ENCODE measurements around the gene ZDHHC17. TPM values are rescaled to one million over a fixed set of nuclear protein-coding genes. Genes with fewer than 3 reads are reported as not detected.

Gene ZDHHC17
- total RNA-seq, 1 donor from 2014 or later, result 70.8 TPM

- ChIA-PET CTCF (no interaction called here), POLR2A (no interaction called here)
- peaks cover 3% of the 10 kb centered on the region for H3K27me3 Mint-ChIP-seq
- TF ChIP-seq CTCF (IDR thresholded peaks at IDR 0.05), result no peak
- H3K4me3 Mint-ChIP-seq, result no peak overlapping the region
- H3K9me3 Mint-ChIP-seq, result peaks cover 6% of the 10 kb centered on the region
- H3K4me1 Mint-ChIP-seq, result no peaks in the 10 kb centered on the region
- DNase-seq, result no peak
- no peak for ATAC-seq (ENCODE audit: low read depth)
- H3K36me3 Mint-ChIP-seq (ENCODE audit: low read depth), result no peaks in the 10 kb centered on the region
- intact Hi-C loops (cut with micrococcal nuclease), result no loop called here
- H3K27ac Mint-ChIP-seq, result no peak overlapping the region
Measured at GRCh38 chr12:76895796-76896195, 131.9 kb downstream of the ZDHHC17 start.

GRCh38 chr12:76896274-76896673 is 132.4 kb downstream of the ZDHHC17 start:
- no peak for ATAC-seq (ENCODE audit: low read depth)
- Mint-ChIP-seq H3K9me3 (peaks cover 6% of the 10 kb centered on the region), H3K27ac (no peak overlapping the region), H3K27me3 (peaks cover 3% of the 10 kb centered on the region), H3K4me1 (no peaks in the 10 kb centered on the region), H3K36me3 (ENCODE audit: low read depth) (no peaks in the 10 kb centered on the region), H3K4me3 (no peak overlapping the region)
- ChIA-PET CTCF (no interaction called here), POLR2A (no interaction called here)
- intact Hi-C loops (cut with micrococcal nuclease), result no loop called here
- DNase-seq, result no peak
- TF ChIP-seq CTCF (IDR thresholded peaks at IDR 0.05), result no peak

GRCh38 chr12:76898442-76898841 is 134.5 kb downstream of the ZDHHC17 start:
- TF ChIP-seq CTCF (IDR thresholded peaks at IDR 0.05), result no peak
- ATAC-seq (ENCODE audit: low read depth), result no peak
- Mint-ChIP-seq H3K36me3 (ENCODE audit: low read depth) (no peaks in the 10 kb centered on the region), H3K27ac (no peak overlapping the region), H3K9me3 (peaks cover 6% of the 10 kb centered on the region), H3K27me3 (peaks cover 3% of the 10 kb centered on the region), H3K4me3 (no peak overlapping the region), H3K4me1 (no peaks in the 10 kb centered on the region)
- intact Hi-C loops (cut with micrococcal nuclease), result no loop called here
- DNase-seq, result no peak
- CTCF ChIA-PET, result no interaction called here
- POLR2A ChIA-PET, result no interaction called here

GRCh38 chr12:76899522-76899921 is 135.6 kb downstream of the ZDHHC17 start:
- Mint-ChIP-seq H3K27me3 (peaks cover 3% of the 10 kb centered on the region), H3K4me3 (no peak overlapping the region), H3K4me1 (no peaks in the 10 kb centered on the region), H3K9me3 (no peaks in the 10 kb centered on the region), H3K36me3 (ENCODE audit: low read depth) (no peaks in the 10 kb centered on the region), H3K27ac (no peak overlapping the region)
- DNase-seq (no peak), ATAC-seq (ENCODE audit: low read depth) (no peak)
- ChIA-PET CTCF (no interaction called here), POLR2A (no interaction called here)
- intact Hi-C loops (cut with micrococcal nuclease), result no loop called here
- TF ChIP-seq CTCF (IDR thresholded peaks at IDR 0.05), result no peak

- H3K27me3 Mint-ChIP-seq, result peaks cover 4% of the 10 kb centered on the region
- H3K9me3 Mint-ChIP-seq, result no peaks in the 10 kb centered on the region
- intact Hi-C loops (cut with micrococcal nuclease), result no loop called here
- no peak for TF ChIP-seq CTCF (IDR thresholded peaks at IDR 0.05)
- CTCF ChIA-PET, result no interaction called here
- H3K36me3 Mint-ChIP-seq (ENCODE audit: low read depth), result no peaks in the 10 kb centered on the region
- POLR2A ChIA-PET, result no interaction called here
- ATAC-seq (ENCODE audit: low read depth) (no peak), DNase-seq (no peak)
- no peak overlapping the region for H3K27ac Mint-ChIP-seq
- H3K4me1 Mint-ChIP-seq, result no peaks in the 10 kb centered on the region
- no peak overlapping the region for H3K4me3 Mint-ChIP-seq
Measured at GRCh38 chr12:76901628-76902380, 137.9 kb downstream of the ZDHHC17 start.

Other genes with a start within 250 kb of the ZDHHC17 start
- 73.8 and 79.6 TPM in 2 replicates for gene OSBPL8, start 204.3 kb upstream of the ZDHHC17 start, total RNA-seq
- 1.2 and 1.6 TPM in 2 replicates for gene CSRP2, start 114.9 kb downstream of the ZDHHC17 start, total RNA-seq

Data from activated B cell treated with CpG ODN at 0.5 μM for 24 hours (primary cell).